HL-60 (cell line): ENCODE measurements around the gene ARL6IP6.
"Not testable (repeated sequence)": the region's sequence is repeated elsewhere in the genome, so short reads cannot be mapped to it uniquely, and the experiment has no call there.

Source experiments
- DNase-seq, 2 experiments: peaks; one replicate each; pipeline ENCODE4 v3.0.0-alpha.2; 2010 to 2020; ENCODE audit warnings: low read depth in 1 of 2, low spot score in 1 of 2
- H3K27ac ChIP-seq: fragments of 250-450 bp; sonication (Bioruptor Pico); replicated peaks from 2 replicates; pipeline ENCODE4 v1.5.1; 2020; ENCODE audit warnings: mild to moderate bottlenecking, moderate library complexity
- H3K27me3 ChIP-seq: fragments of 250-450 bp; sonication (Bioruptor Pico); 2 replicates; pipeline ENCODE4 v1.5.1; 2021; ENCODE audit warnings: mild to moderate bottlenecking, moderate library complexity; ENCODE audit not compliant: insufficient read depth, poor library complexity, severe bottlenecking
- H3K4me3 ChIP-seq: replicated peaks from 2 replicates; pipeline ENCODE4 v1.5.1; 2011; ENCODE audit warnings: mild to moderate bottlenecking, control low read depth, low read length; ENCODE audit not compliant: insufficient read depth
- CTCF ChIP-seq: IDR thresholded peaks from one replicate; pipeline ENCODE4 v1.5.1; 2011; ENCODE audit warnings: low read length, control low read depth, inconsistent platforms; ENCODE audit not compliant: insufficient read depth
- GABPA ChIP-seq: IDR thresholded peaks from 2 replicates; pipeline ENCODE4 v1.6.1; 2012; ENCODE audit warnings: low read depth
- POLR2AphosphoS5 ChIP-seq: IDR thresholded peaks from 2 replicates; pipeline ENCODE4 v1.6.1; 2012; ENCODE audit warnings: low read depth
- REST ChIP-seq: IDR thresholded peaks from 2 replicates; pipeline ENCODE4 v1.6.1; 2012; ENCODE audit warnings: low read depth; ENCODE audit not compliant: insufficient replicate concordance
- SPI1 ChIP-seq: IDR thresholded peaks from 2 replicates; pipeline ENCODE4 v1.6.1; 2012; ENCODE audit warnings: low read depth, mild to moderate bottlenecking, borderline replicate concordance

Gene ARL6IP6

GRCh38 chr2:152717228-152718075 lies 968 bp upstream of the ARL6IP6 start, which contains the start of gene PRPF40A:
Gene PRPF40A (minus strand): TSS chr2:152717461. CDS start chr2:152717439, 22 bp downstream.
- DNase-seq, result peak; percentile 94 to 99
- H3K27ac ChIP-seq, result peak within 1 kb of the TSS; percentile 99
- TF ChIP-seq POLR2AphosphoS5 (peak; percentile 95), SPI1 (peak; percentile 42; the same call in 1 of the 2 replicates), CTCF (no peak), REST (peak; percentile 58)

GRCh38 chr2:152718909-152719645 lies 657 bp downstream of the ARL6IP6 start:
- Histone ChIP-seq H3K4me3 (peak overlapping the region; percentile 59), H3K27me3 (no peaks in the 10 kb centered on the region), H3K27ac (peak overlapping the region; percentile 99)
- TF ChIP-seq GABPA (no peak), CTCF (no peak), POLR2AphosphoS5 (no peak), SPI1 (no peak), REST (no peak)
- peak in 1 of 2 experiments; percentile 72 for DNase-seq

More at GRCh38 chr2:152717228-152718075, 968 bp upstream of the ARL6IP6 start, which contains the start of gene PRPF40A:
- no peaks in the 10 kb centered on the region for H3K27me3 ChIP-seq
- H3K4me3 ChIP-seq, result peak within 1 kb of the TSS; percentile 79

- TF ChIP-seq POLR2AphosphoS5, result no peak
- no peak for DNase-seq
- H3K4me3 ChIP-seq, result no peak overlapping the region
- H3K27me3 ChIP-seq, result no peaks in the 10 kb centered on the region
- H3K27ac ChIP-seq, result no peak overlapping the region
Measured at GRCh38 chr2:152720794-152721193, 2.4 kb downstream of the ARL6IP6 start.

GRCh38 chr2:152722639-152723038 lies 4.2 kb downstream of the ARL6IP6 start:
- H3K27ac ChIP-seq, H3K4me3 ChIP-seq, H3K27me3 ChIP-seq, DNase-seq: not testable (repeated sequence)
